NCI-H2081 (cell line): ENCODE results near the gene MAN1C1.
"Not testable (repeated sequence)": the region's sequence is repeated elsewhere in the genome, so short reads cannot be mapped to it uniquely, and the experiment has no call there.

Source experiments
- DNase-seq, 2 experiments: peaks; one replicate each; lab custom pipeline; 2025; lab: John Stamatoyannopoulos, UW

MAN1C1 gene

DNA sequence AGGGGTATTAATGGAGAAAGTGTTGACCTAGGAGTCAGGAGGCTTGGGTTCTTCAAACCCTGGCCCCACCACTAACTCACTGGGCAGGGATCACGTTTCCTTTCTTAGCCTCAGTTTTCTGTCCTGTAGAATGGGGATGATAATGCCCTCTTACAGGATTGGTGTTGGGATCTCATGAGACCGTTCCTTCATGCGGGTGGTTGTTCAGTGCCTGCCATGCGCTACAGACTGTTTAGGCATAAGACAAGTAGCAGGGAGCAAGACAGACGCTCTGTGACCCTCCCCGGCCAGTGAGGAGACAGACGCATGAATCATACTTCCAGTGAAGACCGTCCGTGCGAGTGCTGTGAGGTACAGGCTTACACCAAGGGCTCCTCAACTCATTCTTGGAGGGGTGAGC lies 81.7 kb downstream of the MAN1C1 start:
- DNase-seq: no peak

- not testable (repeated sequence) for DNase-seq
Observed at GRCh38 chr1:25699059-25699458, 82.5 kb downstream of the MAN1C1 start.

- DNase-seq: no peak
Observed at GRCh38 chr1:25699500-25700143, 83.0 kb downstream of the MAN1C1 start.

DNA sequence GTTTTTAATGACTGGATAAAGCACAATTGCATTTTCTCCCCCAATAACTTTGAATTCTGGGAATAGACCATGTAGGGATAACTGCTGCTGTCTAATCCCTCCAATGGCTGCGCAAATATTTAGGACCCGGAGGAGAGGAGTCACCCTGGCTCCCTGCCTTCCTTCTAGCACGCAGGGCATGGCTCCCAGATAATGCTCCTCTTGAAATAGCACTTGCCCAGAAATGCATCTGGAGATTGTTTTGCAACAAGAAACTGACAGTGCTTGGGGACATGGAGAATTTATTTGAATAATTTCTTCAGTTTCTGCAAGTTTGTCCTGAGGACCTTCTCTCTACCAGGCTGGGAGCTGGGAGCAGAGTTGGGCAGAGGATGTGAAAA lies 83.5 kb downstream of the MAN1C1 start:
- no peak for DNase-seq

DNA sequence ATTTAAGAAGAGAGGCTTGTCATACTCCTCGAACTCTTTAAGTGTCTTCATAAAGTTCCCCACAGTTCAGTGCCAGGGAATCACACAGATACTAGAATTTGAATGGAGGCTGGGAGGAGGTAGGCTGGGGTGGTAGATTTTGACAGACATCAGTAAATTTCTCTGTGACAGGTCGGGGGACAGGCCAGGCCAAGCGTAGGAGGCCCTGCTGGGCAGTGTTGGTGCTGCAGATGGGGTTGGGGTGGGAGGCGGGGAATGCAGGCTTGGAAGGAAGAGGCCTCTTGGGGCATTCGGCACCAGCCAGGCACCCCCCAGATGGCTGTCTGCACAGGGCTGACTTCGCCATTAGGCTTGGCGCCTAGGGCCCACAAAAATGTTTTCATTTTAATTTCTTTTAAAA lies 84.0 kb downstream of the MAN1C1 start:
- DNase-seq: no peak

- DNase-seq: no peak
Observed at GRCh38 chr1:25701030-25701785, 84.6 kb downstream of the MAN1C1 start.

DNA sequence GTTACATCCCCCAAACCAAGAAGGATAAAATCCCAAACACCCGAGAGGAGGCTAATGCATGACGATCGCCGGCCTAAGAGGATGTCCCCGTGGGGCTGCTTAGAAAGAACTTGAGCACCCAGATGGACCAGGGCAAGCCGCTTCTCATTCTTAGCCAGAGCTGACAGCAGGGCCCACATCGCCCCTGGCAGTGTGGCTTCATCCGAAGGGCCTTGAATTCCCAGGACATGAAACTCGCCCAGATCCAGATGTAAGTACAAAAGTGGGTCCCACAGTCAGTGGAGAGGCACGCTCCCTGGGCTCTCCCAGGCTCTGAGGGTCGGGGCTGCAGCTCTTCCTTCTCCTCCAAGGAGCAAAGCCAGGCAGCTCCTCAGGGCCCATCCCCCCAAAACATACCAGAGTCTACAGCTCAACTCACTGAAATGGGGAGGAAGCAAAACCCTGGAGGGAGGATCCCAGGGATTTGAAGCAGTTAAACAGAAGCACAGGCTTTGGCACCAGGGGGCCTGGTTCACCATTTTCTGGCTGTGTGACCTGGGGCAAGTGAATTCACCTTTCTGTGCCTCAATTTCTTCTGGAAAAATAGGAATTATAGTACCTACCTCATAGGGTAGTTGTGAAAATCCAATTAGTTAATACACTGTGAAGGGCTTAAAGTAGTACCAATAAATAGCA lies 85.6 kb downstream of the MAN1C1 start:
- DNase-seq: no peak

DNA sequence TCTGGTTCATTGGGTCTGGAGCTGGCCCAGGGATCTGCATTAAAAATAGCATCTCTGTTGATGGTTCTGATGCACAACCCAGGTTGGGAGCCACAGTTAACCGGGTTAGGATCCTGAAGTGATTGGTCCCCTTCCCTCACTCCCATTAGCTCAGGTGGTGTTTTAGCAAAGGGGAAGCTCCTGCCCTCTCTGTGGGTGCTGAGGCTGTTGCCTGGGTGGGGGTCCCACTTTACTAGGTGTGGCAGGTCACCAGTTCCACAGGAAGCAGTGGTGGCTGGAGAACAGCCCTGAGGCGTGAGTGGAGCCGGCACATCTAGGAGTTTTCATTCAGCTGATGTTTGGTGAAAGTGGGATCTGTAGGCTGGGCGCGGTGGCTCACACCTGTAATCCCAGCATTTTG lies 86.5 kb downstream of the MAN1C1 start:
- no peak for DNase-seq

GRCh38 chr1:25703671-25704266 lies 87.2 kb downstream of the MAN1C1 start:
- no peak for DNase-seq

- no peak for DNase-seq
Observed at GRCh38 chr1:25704267-25704691, 87.7 kb downstream of the MAN1C1 start.

DNA sequence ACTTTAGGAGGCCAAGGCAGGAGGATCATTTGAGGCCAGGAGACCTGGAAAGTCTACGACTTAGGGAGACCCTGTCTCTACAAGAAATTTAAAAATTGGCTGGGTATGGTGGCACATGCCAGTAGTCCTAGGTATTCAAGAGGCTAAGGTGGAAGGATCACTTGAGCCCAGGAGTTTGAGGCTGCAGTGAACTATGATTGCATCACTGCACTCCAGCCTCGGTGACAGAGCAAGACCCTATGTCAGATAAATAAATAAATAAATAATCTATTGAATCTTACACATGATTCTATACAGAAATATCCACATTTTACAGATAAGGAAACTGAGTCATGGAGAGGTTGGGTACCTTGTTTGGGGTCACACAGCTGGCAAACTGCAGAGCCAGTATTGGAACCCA lies 89.1 kb downstream of the MAN1C1 start:
- no peak for DNase-seq

DNA sequence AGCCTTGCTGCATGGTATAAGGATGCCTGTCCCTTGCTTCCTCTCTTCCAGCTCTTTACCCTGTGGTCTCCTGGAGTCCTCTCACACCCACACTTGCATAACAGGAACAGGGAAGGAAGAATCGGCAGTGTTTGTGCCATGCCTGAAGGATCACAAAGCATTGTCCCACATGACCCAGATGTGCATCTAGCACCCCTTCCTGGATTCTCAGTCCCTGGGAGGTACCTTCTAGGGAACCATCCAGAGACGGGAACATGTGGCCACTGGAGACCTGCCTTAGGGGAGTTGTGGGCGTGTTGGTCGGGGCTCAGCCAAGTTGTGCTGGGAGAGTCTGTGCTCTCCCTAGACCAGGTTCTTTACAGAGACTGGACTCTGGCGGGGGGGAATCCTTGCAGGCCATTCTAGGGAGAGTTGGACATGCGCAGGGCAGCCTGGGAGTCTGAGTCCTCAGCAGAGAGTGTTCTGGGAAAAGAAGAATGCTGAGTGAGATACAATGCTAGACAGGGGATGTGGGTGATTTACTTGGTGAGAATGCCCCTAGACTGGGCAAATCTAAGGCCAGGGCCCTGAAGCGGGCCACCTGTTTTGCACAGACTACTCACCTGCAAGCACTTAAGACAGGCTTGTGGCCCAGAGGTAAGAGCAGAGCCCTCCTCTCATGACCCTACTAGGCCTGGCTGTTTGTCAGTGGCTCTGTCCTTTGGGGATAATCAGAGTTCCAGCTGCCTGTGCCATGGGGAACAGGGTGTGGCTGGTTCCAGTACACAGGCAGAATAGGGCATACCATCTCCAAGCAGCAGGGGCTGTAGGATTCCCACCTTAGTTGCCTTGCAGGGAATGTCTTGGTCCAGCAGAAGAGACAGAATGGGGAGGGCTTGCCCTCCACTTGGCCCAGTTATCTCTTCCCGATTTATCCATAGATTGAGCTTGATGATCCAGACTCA lies 89.8 kb downstream of the MAN1C1 start:
- DNase-seq: no peak

DNA sequence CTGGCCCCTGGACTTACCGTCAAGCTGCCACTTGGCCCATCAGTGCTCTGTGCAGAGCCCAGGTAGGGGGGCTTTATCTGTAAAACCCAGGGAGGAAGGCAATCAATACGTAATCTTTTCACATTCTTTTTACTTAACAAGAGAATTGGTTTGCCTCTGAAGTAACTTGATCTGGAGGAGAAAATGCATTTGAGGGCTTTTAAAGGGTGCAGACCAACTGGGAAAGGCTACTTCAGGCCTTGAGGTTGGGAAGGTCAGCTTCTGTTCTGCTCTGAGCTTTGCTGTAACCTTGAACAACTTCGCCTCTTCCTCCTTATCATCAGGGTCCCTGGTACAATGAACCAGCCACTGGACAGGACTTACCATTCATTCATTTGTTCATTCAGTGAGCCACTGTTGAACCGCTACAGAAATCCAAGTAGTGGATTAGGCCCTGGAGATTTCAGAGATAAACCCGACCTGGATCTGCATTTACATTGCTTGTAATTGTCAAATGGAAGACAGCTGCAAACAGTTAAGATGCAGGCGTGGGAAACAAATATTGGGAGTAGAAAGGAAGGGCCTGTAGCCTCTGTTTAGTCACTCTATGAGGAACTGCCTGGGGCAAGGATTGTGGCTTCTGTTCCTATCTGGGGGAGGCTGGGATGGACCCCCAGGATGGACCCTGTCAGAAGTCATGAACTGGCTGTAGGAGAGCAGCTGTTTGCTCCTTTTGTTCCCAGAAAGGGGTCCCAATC lies 90.9 kb downstream of the MAN1C1 start:
- DNase-seq: no peak

DNA sequence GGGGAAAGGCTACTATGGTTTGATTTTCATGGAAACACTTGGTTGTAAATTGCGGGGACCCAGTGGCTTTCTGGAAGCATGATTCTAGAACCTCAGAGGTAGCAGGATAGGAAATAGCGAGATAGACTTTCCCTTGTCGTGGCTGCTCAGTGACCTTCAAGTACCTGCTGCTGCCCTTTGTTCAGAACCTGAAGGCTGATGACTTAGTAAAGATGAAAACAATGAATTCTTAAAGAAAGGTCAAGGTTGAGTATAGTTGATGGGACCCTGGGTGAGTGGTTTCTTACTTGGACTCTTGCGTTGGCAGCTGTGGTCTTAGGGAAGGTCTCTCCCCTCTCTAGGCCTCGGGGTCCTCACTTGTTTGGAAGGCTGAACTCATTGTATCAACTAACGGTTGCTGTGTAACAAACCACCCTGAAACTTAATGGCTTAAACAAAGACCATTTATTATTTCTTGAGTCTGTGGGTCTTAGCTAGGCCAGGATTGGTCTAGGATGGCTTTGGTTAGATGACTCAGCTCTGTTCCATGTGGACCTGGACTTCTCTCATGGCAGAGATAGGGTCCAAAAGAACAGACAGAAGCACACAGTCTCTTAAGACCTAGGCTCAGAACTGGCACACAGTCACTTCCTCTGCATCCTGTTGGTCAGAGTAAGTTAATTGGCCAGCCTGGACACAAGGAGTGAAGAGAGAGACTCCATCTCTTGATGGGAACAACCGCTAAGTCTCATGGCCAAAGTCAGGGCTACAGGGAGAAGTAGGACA lies 94.2 kb downstream of the MAN1C1 start:
- no peak for DNase-seq

DNA sequence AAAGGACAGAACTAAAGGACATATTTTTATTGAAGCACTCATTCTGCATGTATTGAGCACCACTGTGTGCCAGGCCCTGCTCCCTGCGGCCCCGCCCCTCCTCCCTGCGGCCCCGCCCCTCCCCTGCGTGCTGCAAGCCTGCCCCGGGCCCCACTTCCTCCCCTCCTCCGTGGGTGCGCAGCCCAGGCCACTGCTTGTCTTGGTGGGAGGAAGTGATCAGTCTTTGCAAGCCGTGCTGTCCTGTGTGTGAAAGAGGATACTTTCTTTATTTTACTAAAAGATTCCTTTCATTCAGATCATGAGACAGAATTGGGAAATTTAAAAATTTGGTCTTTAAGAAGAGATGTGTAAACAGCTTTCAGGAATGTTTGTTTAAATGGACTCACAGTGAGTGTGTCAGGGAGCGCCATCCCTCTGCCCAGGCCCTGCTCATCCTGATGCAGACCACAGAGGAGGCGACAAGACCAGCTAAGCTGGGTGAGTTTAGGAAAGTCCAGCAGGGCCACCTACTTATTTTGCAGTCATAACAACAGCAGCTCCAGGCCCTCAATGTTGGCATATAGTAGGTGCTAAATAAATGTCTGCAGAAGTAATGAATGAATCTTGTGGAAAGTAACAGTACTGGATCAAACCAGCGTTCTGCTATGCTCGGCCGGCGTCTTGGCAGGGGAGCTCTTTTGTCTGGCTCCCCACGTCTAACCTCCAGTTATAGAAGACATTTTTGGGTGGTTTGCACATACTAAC lies 95.1 kb downstream of the MAN1C1 start:
- DNase-seq: no peak

GRCh38 chr1:25712299-25712970 lies 95.8 kb downstream of the MAN1C1 start:
- no peak for DNase-seq

DNA sequence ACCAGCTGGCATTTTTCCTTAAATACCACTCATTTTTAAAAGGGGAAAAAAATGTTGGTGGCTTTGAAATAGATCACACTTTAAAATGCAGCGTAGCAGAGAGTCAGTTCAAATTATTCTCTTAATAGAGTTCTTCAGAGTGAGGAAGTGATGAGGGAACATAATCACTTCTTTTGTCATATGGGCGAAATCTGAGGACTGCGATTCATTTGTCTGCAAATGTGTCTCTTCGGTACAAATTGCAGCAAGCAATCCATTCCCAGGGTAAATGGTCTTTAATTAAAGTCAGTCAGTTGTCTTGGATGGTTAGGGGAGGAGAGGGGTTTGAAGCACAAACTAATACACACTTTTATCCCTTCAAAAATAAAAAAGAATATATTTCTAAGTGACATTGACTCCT lies 97.4 kb downstream of the MAN1C1 start:
- DNase-seq: no peak

GRCh38 chr1:25714372-25714931 lies 97.9 kb downstream of the MAN1C1 start:
- no peak for DNase-seq

- no peak for DNase-seq
Observed at GRCh38 chr1:25715888-25716287, 99.3 kb downstream of the MAN1C1 start.
